IMR-90 (cell line): ENCODE results near the gene ZC3H7B.
A peak's percentile ranks its signal among the peaks of the same experiment; 100 is the strongest.

ENCODE experiments used
- BHLHE40 ChIP-seq: fragments of 150-350 bp; IDR thresholded peaks from 2 replicates; pipeline ENCODE4 v1.6.1; 2016; ENCODE audit warnings: mild to moderate bottlenecking, low read depth, low read length
- TF ChIP-seq, protein P1 (sequence below): conservative IDR thresholded peaks from 2 replicates; pipeline ENCODE4 v1.5.1; 2012; ENCODE audit warnings: mild to moderate bottlenecking, low read depth, low read length, improper control_type of control experiment

GRCh38 chr22:41285820-41286638 is 15.3 kb upstream of the ZC3H7B start, which contains the start of gene RANGAP1:
- TF ChIP-seq, protein P1, sequence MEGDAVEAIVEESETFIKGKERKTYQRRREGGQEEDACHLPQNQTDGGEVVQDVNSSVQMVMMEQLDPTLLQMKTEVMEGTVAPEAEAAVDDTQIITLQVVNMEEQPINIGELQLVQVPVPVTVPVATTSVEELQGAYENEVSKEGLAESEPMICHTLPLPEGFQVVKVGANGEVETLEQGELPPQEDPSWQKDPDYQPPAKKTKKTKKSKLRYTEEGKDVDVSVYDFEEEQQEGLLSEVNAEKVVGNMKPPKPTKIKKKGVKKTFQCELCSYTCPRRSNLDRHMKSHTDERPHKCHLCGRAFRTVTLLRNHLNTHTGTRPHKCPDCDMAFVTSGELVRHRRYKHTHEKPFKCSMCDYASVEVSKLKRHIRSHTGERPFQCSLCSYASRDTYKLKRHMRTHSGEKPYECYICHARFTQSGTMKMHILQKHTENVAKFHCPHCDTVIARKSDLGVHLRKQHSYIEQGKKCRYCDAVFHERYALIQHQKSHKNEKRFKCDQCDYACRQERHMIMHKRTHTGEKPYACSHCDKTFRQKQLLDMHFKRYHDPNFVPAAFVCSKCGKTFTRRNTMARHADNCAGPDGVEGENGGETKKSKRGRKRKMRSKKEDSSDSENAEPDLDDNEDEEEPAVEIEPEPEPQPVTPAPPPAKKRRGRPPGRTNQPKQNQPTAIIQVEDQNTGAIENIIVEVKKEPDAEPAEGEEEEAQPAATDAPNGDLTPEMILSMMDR, result peak; percentile 25; the same call in 1 of the 2 replicates
- no peak for TF ChIP-seq BHLHE40
